ENCODE measurements around the gene WFIKKN2.

DNA sequence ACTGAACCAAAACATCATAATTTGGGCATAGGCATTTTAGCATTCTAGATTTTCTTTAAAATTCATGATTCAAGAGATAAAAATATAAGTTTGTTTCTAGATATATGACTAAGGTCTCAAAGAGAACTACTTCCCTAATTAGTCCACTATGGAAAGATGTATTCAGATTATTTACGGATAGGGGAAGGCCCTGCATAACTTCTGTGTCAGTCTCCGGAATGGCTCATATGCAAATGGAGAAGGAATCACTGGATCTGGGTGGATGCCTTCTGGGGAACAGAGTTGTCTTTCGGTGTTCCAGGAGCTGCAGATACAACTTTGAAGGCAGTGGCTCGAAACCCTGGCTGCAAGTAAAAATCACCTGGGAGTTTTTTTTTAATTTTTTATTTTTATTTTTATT is 17.1 kb upstream of the WFIKKN2 start:
- TF ChIP-seq EZH2 (IDR thresholded peaks at IDR 0.05), result no peak
- no peak for TF ChIP-seq POLR2AphosphoS5 (IDR thresholded peaks at IDR 0.05; ENCODE audit: borderline replicate concordance, low read depth, low read length)
- no peak for TF ChIP-seq FOXP2 (optimal IDR thresholded peaks at IDR 0.05; ENCODE audit: control extremely low read depth, extremely low read length, insufficient read depth)

Data from SK-N-MC (cell line).